Measurements from ENCODE around the gene IFNW1.

Gene IFNW1

DNA sequence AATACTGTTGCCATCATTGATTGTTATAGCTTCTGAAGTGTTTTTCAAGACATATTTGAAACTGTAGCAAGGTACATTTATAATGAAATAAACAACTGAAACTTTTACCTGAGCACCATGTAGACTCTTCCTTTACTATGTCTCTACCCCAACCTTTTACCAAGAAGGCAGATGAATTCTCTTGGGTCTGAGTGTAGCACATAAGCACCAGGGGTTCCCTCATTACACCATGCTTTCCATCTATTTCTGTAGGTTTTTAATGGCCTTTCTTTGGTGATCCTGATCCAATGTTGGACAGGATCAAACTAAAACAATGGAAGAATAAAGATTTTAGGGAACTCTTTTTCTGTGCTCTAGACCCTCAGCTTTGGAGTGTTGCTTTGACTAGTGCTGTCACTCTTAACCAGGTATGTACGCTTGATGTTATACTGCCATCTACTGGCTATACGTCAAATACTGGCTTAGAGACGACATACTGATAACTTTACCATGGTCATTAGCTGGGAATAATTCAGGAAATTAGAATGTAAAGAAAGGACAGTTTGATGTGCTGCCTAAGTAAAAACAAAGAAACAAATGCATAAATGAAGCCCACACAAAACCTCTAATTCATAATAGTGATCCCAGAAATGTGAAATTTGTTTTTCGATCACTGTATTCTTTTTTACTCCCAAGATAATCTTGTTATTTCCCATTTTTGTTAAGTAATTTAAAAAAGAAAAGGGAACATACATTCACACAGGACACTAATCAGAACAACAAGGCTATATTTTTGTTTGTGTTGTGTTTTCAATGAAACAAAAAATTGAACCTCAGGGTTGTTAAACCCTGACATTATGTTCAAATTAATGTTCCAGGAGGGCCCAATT lies 30.7 kb downstream of the IFNW1 start:
- Histone ChIP-seq H3K4me3 (ENCODE audit: low read depth, low read length) (no peak overlapping the region), H3K4me1 (no peaks in the 10 kb centered on the region), H3K36me3 (ENCODE audit: control insufficient read depth, insufficient read depth, low read length) (no peaks in the 10 kb centered on the region), H3K27me3 (ENCODE audit: control insufficient read depth, insufficient read depth, low read length) (no peaks in the 10 kb centered on the region), H3K79me2 (no peaks in the 10 kb centered on the region), H2AFZ (no peak overlapping the region), H3K9me3 (ENCODE audit: control insufficient read depth, low read length) (no peaks in the 10 kb centered on the region), H3K9ac (no peak overlapping the region), H3K27ac (no peak overlapping the region), H3K4me2 (ENCODE audit: low read length) (no peak overlapping the region)
- TF ChIP-seq, protein P1, sequence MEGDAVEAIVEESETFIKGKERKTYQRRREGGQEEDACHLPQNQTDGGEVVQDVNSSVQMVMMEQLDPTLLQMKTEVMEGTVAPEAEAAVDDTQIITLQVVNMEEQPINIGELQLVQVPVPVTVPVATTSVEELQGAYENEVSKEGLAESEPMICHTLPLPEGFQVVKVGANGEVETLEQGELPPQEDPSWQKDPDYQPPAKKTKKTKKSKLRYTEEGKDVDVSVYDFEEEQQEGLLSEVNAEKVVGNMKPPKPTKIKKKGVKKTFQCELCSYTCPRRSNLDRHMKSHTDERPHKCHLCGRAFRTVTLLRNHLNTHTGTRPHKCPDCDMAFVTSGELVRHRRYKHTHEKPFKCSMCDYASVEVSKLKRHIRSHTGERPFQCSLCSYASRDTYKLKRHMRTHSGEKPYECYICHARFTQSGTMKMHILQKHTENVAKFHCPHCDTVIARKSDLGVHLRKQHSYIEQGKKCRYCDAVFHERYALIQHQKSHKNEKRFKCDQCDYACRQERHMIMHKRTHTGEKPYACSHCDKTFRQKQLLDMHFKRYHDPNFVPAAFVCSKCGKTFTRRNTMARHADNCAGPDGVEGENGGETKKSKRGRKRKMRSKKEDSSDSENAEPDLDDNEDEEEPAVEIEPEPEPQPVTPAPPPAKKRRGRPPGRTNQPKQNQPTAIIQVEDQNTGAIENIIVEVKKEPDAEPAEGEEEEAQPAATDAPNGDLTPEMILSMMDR (IDR thresholded peaks at IDR 0.05), result peak; percentile 64

DNA sequence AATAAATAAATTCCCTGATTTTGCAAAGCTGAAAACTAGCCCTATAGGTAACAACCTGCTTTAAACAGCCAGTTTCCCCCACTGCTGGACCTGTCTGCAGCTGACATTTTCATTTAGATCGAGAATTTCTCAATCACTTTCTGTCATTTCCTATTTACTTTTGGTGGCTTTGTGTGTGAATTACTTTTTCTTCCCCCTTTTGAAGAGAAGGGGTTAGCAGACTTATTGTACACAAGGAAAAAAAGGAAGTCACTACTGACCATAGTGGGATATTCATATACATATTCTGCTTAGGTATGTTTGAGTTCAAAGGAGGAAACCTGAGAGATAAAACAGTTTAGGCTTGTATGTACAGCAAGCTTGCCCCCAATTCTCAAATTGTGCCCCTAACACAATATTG lies 36.8 kb downstream of the IFNW1 start:
- H3K36me3 ChIP-seq (ENCODE audit: control insufficient read depth, insufficient read depth, low read length), result no peaks in the 10 kb centered on the region

DNA sequence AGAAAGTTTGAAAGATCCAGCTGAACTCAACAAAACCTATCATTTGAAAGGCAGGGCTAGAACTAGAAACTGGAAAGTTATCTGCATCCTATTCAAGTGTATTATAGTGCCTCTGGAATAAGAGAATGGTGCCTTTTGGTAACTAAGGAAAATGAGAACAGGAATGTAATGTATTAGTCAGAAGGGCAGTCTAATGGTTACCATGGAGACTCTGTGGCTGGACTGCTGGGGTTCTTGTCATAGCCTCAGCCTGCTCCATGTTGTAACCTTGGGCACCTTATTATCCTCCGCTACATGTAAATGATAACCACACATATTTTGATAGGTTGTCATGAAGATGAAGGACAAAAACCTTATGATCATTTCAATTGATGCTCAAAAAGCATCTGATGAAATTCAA lies 39.3 kb downstream of the IFNW1 start:
- Histone ChIP-seq H3K4me3 (ENCODE audit: low read depth, low read length) (no peak overlapping the region), H3K36me3 (ENCODE audit: control insufficient read depth, insufficient read depth, low read length) (no peaks in the 10 kb centered on the region), H3K9ac (no peak overlapping the region), H3K9me3 (ENCODE audit: control insufficient read depth, low read length) (no peaks in the 10 kb centered on the region), H3K4me2 (ENCODE audit: low read length) (no peak overlapping the region), H3K4me1 (no peaks in the 10 kb centered on the region), H3K27ac (no peak overlapping the region), H2AFZ (no peak overlapping the region), H3K79me2 (no peaks in the 10 kb centered on the region), H3K27me3 (ENCODE audit: control insufficient read depth, insufficient read depth, low read length) (no peaks in the 10 kb centered on the region)
- TF ChIP-seq, protein P1 (IDR thresholded peaks at IDR 0.05), result no peak

More for the DNA sequence above, 36.8 kb downstream of the IFNW1 start:
- H3K4me1 ChIP-seq, result no peaks in the 10 kb centered on the region
- H3K9ac ChIP-seq, result no peak overlapping the region
- H3K4me2 ChIP-seq (ENCODE audit: low read length), result no peak overlapping the region
- TF ChIP-seq, protein P1 (IDR thresholded peaks at IDR 0.05), result no peak
- no peak overlapping the region for H3K4me3 ChIP-seq (ENCODE audit: low read depth, low read length)
- H3K79me2 ChIP-seq, result no peaks in the 10 kb centered on the region
- H3K9me3 ChIP-seq (ENCODE audit: control insufficient read depth, low read length), result no peaks in the 10 kb centered on the region
- no peak overlapping the region for H2AFZ ChIP-seq
- H3K27ac ChIP-seq, result no peak overlapping the region
- no peaks in the 10 kb centered on the region for H3K27me3 ChIP-seq (ENCODE audit: control insufficient read depth, insufficient read depth, low read length)

DNA sequence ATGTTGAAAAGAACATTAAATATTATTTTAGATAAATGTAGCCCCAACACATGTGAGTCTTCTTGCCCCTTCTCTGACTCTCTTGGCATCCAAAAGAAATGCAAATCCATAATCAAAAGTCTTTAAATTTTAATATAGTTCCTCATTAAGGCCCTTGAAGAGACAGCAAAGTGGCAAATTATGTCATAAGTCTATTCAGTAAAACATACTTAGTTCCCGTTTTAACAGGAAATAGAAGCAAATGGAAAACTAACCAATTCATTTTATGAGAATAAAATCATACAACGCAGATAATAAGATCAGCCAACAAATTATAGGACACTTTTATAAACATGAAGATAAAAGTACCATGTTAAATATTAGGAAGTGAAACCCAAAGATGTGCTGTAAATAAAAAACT lies 43.8 kb downstream of the IFNW1 start:
- no peaks in the 10 kb centered on the region for H3K27me3 ChIP-seq (ENCODE audit: control insufficient read depth, insufficient read depth, low read length)
- no peaks in the 10 kb centered on the region for H3K36me3 ChIP-seq (ENCODE audit: control insufficient read depth, insufficient read depth, low read length)
- no peaks in the 10 kb centered on the region for H3K9me3 ChIP-seq (ENCODE audit: control insufficient read depth, low read length)
- TF ChIP-seq, protein P1 (IDR thresholded peaks at IDR 0.05), result no peak
- H3K79me2 ChIP-seq, result no peaks in the 10 kb centered on the region
- no peak overlapping the region for H3K4me2 ChIP-seq (ENCODE audit: low read length)
- no peak overlapping the region for H2AFZ ChIP-seq
- no peak overlapping the region for H3K9ac ChIP-seq
- no peak overlapping the region for H3K4me3 ChIP-seq (ENCODE audit: low read depth, low read length)
- H3K27ac ChIP-seq, result no peak overlapping the region
- no peaks in the 10 kb centered on the region for H3K4me1 ChIP-seq

DNA sequence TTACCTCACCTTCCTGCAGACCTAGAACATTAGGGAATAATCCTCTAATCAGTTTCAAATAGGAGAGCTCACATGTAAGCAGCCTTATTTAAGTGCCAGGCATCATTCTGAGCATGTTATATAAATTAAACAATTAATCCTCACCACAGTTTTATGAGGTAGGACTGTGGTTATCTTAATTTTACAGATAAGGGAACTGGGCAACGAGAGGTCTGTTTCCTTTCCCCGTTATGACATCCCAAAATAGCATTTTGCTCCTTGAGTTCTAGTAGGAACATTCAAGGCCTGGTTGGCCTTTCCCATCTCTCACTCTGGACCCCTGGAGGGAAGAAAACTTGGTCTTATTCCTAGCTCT lies 44.8 kb downstream of the IFNW1 start:
- H3K79me2 ChIP-seq, result no peaks in the 10 kb centered on the region
- H3K27me3 ChIP-seq (ENCODE audit: control insufficient read depth, insufficient read depth, low read length), result no peaks in the 10 kb centered on the region
- peak overlapping the region; percentile 33 for H3K4me2 ChIP-seq (ENCODE audit: low read length)
- no peaks in the 10 kb centered on the region for H3K9me3 ChIP-seq (ENCODE audit: control insufficient read depth, low read length)
- H3K9ac ChIP-seq, result no peak overlapping the region
- H3K27ac ChIP-seq, result no peak overlapping the region
- H3K4me1 ChIP-seq, result no peaks in the 10 kb centered on the region
- no peaks in the 10 kb centered on the region for H3K36me3 ChIP-seq (ENCODE audit: control insufficient read depth, insufficient read depth, low read length)
- TF ChIP-seq, protein P1 (IDR thresholded peaks at IDR 0.05), result no peak
- H3K4me3 ChIP-seq (ENCODE audit: low read depth, low read length), result no peak overlapping the region
- H2AFZ ChIP-seq, result no peak overlapping the region
